ENCODE data around the gene DPYSL4. TPM values are rescaled to one million over a fixed set of nuclear protein-coding genes. Genes with fewer than 3 reads are reported as not detected.

Gene DPYSL4
- total and polyA plus RNA-seq, 2 experiments from 2014 or later: 10.6 to 23.9 TPM

DNA sequence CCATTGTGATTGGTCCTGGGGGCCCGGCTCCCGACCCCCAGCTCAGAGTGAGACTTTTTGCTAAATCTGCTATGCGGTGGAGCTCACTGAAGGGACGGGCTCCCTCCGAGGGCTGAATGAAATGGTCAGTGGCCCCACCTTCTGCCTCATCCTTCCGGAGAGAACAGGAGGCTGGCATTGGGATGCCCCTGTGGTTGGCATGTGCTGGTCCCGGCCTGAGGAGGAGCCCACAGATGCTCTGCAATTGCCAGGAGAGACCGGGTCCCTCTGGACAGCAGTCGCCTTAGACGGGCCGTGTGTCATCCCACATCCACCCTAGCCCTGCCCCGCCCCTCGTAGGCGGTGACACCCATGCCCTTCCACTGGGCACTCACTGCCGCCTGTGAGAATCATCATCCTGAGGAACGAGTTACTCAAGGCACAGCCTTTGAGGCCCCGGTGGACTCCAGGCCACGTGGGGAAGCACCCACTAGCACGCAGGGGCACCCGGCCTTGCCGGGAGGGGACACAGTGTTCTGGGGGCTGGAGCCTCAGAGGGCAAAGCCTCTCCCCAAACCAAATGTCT lies 21.2 kb upstream of the DPYSL4 start (continued):
- TF ChIP-seq, protein P1, sequence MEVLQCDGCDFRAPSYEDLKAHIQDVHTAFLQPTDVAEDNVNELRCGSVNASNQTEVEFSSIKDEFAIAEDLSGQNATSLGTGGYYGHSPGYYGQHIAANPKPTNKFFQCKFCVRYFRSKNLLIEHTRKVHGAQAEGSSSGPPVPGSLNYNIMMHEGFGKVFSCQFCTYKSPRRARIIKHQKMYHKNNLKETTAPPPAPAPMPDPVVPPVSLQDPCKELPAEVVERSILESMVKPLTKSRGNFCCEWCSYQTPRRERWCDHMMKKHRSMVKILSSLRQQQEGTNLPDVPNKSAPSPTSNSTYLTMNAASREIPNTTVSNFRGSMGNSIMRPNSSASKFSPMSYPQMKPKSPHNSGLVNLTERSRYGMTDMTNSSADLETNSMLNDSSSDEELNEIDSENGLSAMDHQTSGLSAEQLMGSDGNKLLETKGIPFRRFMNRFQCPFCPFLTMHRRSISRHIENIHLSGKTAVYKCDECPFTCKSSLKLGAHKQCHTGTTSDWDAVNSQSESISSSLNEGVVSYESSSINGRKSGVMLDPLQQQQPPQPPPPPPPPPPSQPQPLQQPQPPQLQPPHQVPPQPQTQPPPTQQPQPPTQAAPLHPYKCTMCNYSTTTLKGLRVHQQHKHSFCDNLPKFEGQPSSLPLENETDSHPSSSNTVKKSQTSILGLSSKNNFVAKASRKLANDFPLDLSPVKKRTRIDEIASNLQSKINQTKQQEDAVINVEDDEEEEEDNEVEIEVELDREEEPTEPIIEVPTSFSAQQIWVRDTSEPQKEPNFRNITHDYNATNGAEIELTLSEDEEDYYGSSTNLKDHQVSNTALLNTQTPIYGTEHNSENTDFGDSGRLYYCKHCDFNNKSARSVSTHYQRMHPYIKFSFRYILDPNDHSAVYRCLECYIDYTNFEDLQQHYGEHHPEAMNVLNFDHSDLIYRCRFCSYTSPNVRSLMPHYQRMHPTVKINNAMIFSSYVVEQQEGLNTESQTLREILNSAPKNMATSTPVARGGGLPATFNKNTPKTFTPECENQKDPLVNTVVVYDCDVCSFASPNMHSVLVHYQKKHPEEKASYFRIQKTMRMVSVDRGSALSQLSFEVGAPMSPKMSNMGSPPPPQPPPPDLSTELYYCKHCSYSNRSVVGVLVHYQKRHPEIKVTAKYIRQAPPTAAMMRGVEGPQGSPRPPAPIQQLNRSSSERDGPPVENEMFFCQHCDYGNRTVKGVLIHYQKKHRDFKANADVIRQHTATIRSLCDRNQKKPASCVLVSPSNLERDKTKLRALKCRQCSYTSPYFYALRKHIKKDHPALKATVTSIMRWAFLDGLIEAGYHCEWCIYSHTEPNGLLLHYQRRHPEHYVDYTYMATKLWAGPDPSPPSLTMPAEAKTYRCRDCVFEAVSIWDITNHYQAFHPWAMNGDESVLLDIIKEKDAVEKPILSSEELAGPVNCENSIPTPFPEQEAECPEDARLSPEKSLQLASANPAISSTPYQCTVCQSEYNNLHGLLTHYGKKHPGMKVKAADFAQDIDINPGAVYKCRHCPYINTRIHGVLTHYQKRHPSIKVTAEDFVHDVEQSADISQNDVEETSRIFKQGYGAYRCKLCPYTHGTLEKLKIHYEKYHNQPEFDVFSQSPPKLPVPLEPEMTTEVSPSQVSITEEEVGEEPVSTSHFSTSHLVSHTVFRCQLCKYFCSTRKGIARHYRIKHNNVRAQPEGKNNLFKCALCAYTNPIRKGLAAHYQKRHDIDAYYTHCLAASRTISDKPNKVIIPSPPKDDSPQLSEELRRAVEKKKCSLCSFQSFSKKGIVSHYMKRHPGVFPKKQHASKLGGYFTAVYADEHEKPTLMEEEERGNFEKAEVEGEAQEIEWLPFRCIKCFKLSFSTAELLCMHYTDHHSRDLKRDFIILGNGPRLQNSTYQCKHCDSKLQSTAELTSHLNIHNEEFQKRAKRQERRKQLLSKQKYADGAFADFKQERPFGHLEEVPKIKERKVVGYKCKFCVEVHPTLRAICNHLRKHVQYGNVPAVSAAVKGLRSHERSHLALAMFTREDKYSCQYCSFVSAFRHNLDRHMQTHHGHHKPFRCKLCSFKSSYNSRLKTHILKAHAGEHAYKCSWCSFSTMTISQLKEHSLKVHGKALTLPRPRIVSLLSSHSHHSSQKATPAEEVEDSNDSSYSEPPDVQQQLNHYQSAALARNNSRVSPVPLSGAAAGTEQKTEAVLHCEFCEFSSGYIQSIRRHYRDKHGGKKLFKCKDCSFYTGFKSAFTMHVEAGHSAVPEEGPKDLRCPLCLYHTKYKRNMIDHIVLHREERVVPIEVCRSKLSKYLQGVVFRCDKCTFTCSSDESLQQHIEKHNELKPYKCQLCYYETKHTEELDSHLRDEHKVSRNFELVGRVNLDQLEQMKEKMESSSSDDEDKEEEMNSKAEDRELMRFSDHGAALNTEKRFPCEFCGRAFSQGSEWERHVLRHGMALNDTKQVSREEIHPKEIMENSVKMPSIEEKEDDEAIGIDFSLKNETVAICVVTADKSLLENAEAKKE (CRISPR knock-in tag; IDR thresholded peaks at IDR 0.05): no peak
- TF ChIP-seq STAT1 (IDR thresholded peaks at IDR 0.05; ENCODE audit: unreplicated experiment) (no peak), ZNF114 (CRISPR knock-in tag; IDR thresholded peaks at IDR 0.05) (no peak), ZNF331 (CRISPR knock-in tag; IDR thresholded peaks at IDR 0.05; ENCODE audit: low read depth) (no peak), EZH2 (IDR thresholded peaks at IDR 0.05; ENCODE audit: low read depth, unreplicated experiment) (no peak)
- TF ChIP-seq, protein P2, sequence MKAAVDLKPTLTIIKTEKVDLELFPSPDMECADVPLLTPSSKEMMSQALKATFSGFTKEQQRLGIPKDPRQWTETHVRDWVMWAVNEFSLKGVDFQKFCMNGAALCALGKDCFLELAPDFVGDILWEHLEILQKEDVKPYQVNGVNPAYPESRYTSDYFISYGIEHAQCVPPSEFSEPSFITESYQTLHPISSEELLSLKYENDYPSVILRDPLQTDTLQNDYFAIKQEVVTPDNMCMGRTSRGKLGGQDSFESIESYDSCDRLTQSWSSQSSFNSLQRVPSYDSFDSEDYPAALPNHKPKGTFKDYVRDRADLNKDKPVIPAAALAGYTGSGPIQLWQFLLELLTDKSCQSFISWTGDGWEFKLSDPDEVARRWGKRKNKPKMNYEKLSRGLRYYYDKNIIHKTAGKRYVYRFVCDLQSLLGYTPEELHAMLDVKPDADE (IDR thresholded peaks at IDR 0.05): no peak

DNA sequence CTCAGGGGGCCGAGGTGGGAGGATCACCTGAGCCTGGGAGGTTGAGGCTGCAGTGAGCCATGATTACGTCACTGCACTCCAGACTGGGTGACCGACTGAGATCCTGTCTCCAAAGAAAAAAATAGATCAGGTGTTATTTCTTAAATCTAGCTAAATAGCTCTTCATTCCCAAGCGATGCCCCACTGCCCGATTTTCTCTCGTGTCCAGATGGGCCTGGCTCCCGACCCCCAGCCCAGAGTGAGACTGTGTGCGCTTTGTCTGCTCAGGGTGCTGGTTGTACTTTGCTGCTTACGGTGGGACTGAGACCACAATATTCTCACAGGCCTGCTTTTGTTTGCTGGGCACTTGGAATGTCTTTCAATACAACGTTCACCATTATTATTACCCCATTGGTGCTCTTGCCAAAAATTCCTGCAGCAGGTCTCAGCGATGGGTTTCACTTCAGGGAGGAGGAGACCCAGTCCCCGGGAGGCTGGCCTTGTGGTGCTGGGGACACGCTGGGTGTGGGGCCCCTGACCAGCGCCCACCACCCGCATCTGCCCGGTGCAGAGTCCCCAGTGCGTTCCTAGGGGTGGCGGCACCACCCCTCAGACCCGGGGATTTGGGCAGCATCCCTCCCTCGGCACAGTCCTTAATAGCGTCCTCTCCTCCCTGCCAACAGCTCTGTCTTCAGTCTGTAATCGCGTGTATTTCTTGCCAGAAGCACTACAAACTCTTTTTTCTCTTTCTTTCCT lies 20.4 kb upstream of the DPYSL4 start:
- Mint-ChIP-seq H3K4me3 (no peak overlapping the region), H3K27ac (no peak overlapping the region), H3K4me1 (peaks cover 23% of the 10 kb centered on the region), H3K27me3 (ENCODE audit: insufficient read depth, low read depth, poor library complexity) (peaks cover 14% of the 10 kb centered on the region), H3K9me3 (peaks cover 3% of the 10 kb centered on the region; the same call in 1 of the 3 replicates), H3K36me3 (ENCODE audit: low read depth) (no peaks in the 10 kb centered on the region)
- no peaks in the 10 kb centered on the region for H3K79me2 ChIP-seq (replicated peaks; ENCODE audit: insufficient read depth)
- H3F3A ChIP-seq (replicated peaks; ENCODE audit: low read depth): no peaks in the 10 kb centered on the region
- H3K27me3 ChIP-seq (ENCODE audit: insufficient read depth): no peaks in the 10 kb centered on the region
- H3K4me1 ChIP-seq (ENCODE audit: insufficient read depth): peaks cover 11% of the 10 kb centered on the region
- H3K4me3 ChIP-seq: no peak overlapping the region
- DNase-seq (ENCODE audit: low spot score): no peak
- no peaks in the 10 kb centered on the region for H3K36me3 ChIP-seq (ENCODE audit: insufficient read depth)
- no peaks in the 10 kb centered on the region for H3K9me2 ChIP-seq (ENCODE audit: insufficient read depth)
- H4K20me1 ChIP-seq (replicated peaks; ENCODE audit: insufficient read depth): no peaks in the 10 kb centered on the region
- H3K4me2 ChIP-seq: no peak overlapping the region
- no peak overlapping the region for H3K27ac ChIP-seq (ENCODE audit: low read depth)
- H2AFZ ChIP-seq: no peak overlapping the region
- no peak for ATAC-seq
- TF ChIP-seq, protein P1 (CRISPR knock-in tag; IDR thresholded peaks at IDR 0.05): no peak
- TF ChIP-seq JUNB (IDR thresholded peaks at IDR 0.05; ENCODE audit: unreplicated experiment) (no peak), STAT1 (IDR thresholded peaks at IDR 0.05; ENCODE audit: unreplicated experiment) (no peak)

All from GM23338 (cell line).